NCI-H1092 (cell line): ENCODE data around the gene ABCG1.
"Not testable (repeated sequence)": the region's sequence is repeated elsewhere in the genome, so short reads cannot be mapped to it uniquely, and the experiment has no call there.

Experiments
- DNase-seq: peaks from one replicate; lab custom pipeline; 2025; lab: John Stamatoyannopoulos, UW

ABCG1 gene

GRCh38 chr21:42218836-42219605 is at the start of gene ABCG1:
TSS of gene ABCG1 (plus strand) at chr21:42219140. CDS start at chr21:42219263, 123 bp downstream.
- peak; percentile 33 for DNase-seq

GRCh38 chr21:42169758-42170157 is 49.2 kb upstream of the ABCG1 start:
- DNase-seq: no peak

GRCh38 chr21:42171091-42172053 is 47.6 kb upstream of the ABCG1 start:
- no peak for DNase-seq

GRCh38 chr21:42172596-42173483 is 46.1 kb upstream of the ABCG1 start:
- DNase-seq: no peak

- no peak for DNase-seq
These were observed 44.8 kb upstream of the ABCG1 start for GRCh38 chr21:42174173-42174572.

- no peak for DNase-seq
These were observed 43.7 kb upstream of the ABCG1 start for GRCh38 chr21:42175110-42175710.

GRCh38 chr21:42176859-42177258 is 42.1 kb upstream of the ABCG1 start:
- DNase-seq: no peak

GRCh38 chr21:42179316-42179715 is 39.6 kb upstream of the ABCG1 start:
- no peak for DNase-seq

- not testable (repeated sequence) for DNase-seq
These were observed 38.9 kb upstream of the ABCG1 start for GRCh38 chr21:42180001-42180400.

GRCh38 chr21:42182713-42183371 is 36.1 kb upstream of the ABCG1 start:
- no peak for DNase-seq

- no peak for DNase-seq
These were observed 35.3 kb upstream of the ABCG1 start for GRCh38 chr21:42183374-42184266.

GRCh38 chr21:42186591-42186990 is 32.3 kb upstream of the ABCG1 start:
- no peak for DNase-seq

GRCh38 chr21:42187976-42188653 is 30.8 kb upstream of the ABCG1 start:
- no peak for DNase-seq

- no peak for DNase-seq
These were observed 30.3 kb upstream of the ABCG1 start for GRCh38 chr21:42188663-42189062.

- no peak for DNase-seq
These were observed 29.5 kb upstream of the ABCG1 start for GRCh38 chr21:42189431-42189830.

GRCh38 chr21:42189860-42190485 is 29.0 kb upstream of the ABCG1 start:
- no peak for DNase-seq

- DNase-seq: no peak
These were observed 28.5 kb upstream of the ABCG1 start for GRCh38 chr21:42190486-42190863.

GRCh38 chr21:42191064-42191463 is 27.9 kb upstream of the ABCG1 start:
- DNase-seq: no peak
